ENCODE data around the gene CLINT1. TPM values are rescaled to one million over a fixed set of nuclear protein-coding genes. Genes with fewer than 3 reads are reported as not detected.

Gene CLINT1
- total and polyA plus RNA-seq, 4 donors: 39.7 to 171 (median 66.2) TPM

DNA sequence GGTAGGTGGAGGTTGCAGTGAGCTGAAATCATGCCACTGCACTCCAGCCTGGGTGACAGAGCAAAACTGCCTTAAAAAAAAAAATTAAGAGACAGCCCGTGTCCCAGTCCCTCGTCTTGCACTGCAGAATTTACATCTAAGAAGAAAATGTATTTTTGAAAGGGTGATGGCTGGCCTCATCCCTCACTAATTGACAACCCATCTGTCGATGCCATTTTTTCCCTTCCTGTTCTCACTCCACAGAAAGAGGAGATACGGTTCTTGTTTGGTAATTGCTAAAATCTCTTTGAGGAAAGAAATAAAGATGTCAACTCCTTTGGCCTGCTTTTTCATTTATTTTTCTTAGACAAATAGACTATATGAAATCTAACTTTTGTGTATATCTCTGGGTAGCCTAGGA, 117.8 kb downstream of the CLINT1 start:
- H3K9me3 ChIP-seq (ENCODE audit: control insufficient read depth in 4 of 4, insufficient read depth in 3 of 4, low read length in 3 of 4): no peaks in the 10 kb centered on the region
- no peak overlapping the region for H3K4me3 ChIP-seq
- no peaks in the 10 kb centered on the region for H3K27me3 ChIP-seq (ENCODE audit: control insufficient read depth in 3 of 3, insufficient read depth in 3 of 3, low read length in 2 of 3)
- TF ChIP-seq, protein P1, sequence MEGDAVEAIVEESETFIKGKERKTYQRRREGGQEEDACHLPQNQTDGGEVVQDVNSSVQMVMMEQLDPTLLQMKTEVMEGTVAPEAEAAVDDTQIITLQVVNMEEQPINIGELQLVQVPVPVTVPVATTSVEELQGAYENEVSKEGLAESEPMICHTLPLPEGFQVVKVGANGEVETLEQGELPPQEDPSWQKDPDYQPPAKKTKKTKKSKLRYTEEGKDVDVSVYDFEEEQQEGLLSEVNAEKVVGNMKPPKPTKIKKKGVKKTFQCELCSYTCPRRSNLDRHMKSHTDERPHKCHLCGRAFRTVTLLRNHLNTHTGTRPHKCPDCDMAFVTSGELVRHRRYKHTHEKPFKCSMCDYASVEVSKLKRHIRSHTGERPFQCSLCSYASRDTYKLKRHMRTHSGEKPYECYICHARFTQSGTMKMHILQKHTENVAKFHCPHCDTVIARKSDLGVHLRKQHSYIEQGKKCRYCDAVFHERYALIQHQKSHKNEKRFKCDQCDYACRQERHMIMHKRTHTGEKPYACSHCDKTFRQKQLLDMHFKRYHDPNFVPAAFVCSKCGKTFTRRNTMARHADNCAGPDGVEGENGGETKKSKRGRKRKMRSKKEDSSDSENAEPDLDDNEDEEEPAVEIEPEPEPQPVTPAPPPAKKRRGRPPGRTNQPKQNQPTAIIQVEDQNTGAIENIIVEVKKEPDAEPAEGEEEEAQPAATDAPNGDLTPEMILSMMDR (IDR thresholded peaks at IDR 0.05; ENCODE audit: control extremely low read depth, extremely low read depth): no peak
- DNase-seq (no peak), ATAC-seq (ENCODE audit: insufficient read depth, low FRiP score) (no peak)
- H3K4me1 ChIP-seq (ENCODE audit: control insufficient read depth in 5 of 5, insufficient read depth in 5 of 5, low read length in 5 of 5): peaks cover 4 to 8% (median 6%) of the 10 kb centered on the region in 5 donors
- no peak overlapping the region for H3K9ac ChIP-seq (ENCODE audit: insufficient read depth in 1 of 2, low read length in 2 of 2)
- WGBS, 2 donors: 72 to 80% methylated on average over 4 of the region's 4 CpGs
- no peak overlapping the region for H3K27ac ChIP-seq (ENCODE audit: low read depth in 1 of 2, low read length in 1 of 2)
- peaks cover 0 to 12% (median 6%) of the 10 kb centered on the region in 4 donors for H3K36me3 ChIP-seq (ENCODE audit: control insufficient read depth in 4 of 4, insufficient read depth in 4 of 4, low read length in 4 of 4)

DNA sequence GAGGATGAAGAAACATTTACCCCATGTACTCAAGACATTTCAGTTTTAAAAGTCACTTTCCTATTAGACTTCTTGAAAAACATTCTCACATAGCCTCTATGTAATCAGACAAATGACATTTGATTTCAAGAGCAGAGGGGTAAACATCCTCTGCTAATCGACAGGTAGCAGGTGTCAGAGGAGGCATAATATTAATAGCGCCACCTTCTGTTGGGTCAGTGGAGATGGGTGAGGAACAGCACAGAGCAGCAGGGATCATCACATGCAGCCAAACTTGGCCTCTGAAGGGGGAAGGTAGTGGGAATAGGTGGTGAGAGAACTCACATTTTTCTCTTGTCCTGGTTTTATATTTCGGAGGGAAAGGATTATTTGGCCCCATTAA, 118.7 kb downstream of the CLINT1 start:
- Histone ChIP-seq H3K36me3 (ENCODE audit: control insufficient read depth in 4 of 4, insufficient read depth in 4 of 4, low read length in 4 of 4) (peaks cover 0 to 12% (median 8%) of the 10 kb centered on the region in 4 donors), H3K27ac (ENCODE audit: low read depth in 1 of 2, low read length in 1 of 2) (no peak overlapping the region), H3K27me3 (ENCODE audit: control insufficient read depth in 3 of 3, insufficient read depth in 3 of 3, low read length in 2 of 3) (no peaks in the 10 kb centered on the region), H3K9me3 (ENCODE audit: control insufficient read depth in 4 of 4, insufficient read depth in 3 of 4, low read length in 3 of 4) (no peaks in the 10 kb centered on the region), H3K4me1 (ENCODE audit: control insufficient read depth in 5 of 5, insufficient read depth in 5 of 5, low read length in 5 of 5) (peaks cover 4 to 7% (median 6%) of the 10 kb centered on the region in 5 donors), H3K4me3 (no peak overlapping the region), H3K9ac (ENCODE audit: insufficient read depth in 1 of 2, low read length in 2 of 2) (no peak overlapping the region)
- TF ChIP-seq, protein P1 (IDR thresholded peaks at IDR 0.05; ENCODE audit: control extremely low read depth, extremely low read depth): peak; percentile 0
- 58 to 60% methylated on average over 3 of the region's 3 CpGs for WGBS, 2 donors
- DNase-seq (no peak), ATAC-seq (ENCODE audit: insufficient read depth, low FRiP score) (no peak)

DNA sequence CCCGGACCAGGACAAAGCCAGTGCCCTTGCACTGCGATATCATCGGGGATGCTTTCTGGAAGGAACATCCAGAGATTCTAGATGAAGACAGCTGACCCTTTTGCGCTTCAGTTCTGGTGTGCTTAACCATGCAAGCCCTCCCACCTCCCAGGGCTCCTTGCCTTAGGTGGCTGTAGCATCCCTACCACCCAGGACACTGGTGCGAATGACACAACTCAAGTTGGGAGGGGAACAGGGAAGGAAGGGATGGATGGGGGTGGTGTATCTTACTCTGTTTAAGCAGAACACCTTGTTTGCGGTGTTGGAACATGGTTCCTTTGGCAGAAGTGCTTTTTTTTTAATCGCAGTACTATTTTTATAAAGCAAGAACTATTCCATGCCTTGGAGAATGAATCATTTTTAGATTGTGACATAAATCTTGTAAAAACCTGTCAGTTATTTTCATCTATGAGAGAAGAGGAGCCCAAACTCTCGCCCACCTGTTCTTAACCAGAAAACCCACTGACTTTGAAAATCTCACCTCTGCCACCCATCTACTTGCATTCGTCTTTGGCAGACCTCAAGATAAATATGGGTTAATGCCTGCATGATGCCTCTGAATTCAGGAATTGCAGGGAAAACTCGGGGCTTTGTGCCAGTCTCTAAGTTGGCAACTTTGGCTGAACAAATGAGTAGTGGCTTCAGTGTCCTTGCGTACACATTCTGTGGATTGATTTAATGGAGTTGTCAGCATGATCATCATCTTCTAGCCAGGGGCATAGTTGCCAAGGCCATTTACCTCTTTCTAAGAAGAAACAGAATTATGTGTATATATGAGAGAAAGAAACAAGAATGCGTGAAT, 119.3 kb downstream of the CLINT1 start:
- peaks cover under 1 to 12% (median 8%) of the 10 kb centered on the region in 4 donors for H3K36me3 ChIP-seq (ENCODE audit: control insufficient read depth in 4 of 4, insufficient read depth in 4 of 4, low read length in 4 of 4)
- no peak overlapping the region for H3K9ac ChIP-seq (ENCODE audit: insufficient read depth in 1 of 2, low read length in 2 of 2)
- DNase-seq: no peak
- no peak overlapping the region for H3K4me3 ChIP-seq
- peaks cover 0 to 3% (median 2%) of the 10 kb centered on the region in 5 donors for H3K4me1 ChIP-seq (ENCODE audit: control insufficient read depth in 5 of 5, insufficient read depth in 5 of 5, low read length in 5 of 5)
- H3K27me3 ChIP-seq (ENCODE audit: control insufficient read depth in 3 of 3, insufficient read depth in 3 of 3, low read length in 2 of 3): no peaks in the 10 kb centered on the region
- no peak for ATAC-seq (ENCODE audit: insufficient read depth, low FRiP score)
- H3K9me3 ChIP-seq (ENCODE audit: control insufficient read depth in 4 of 4, insufficient read depth in 3 of 4, low read length in 3 of 4): no peaks in the 10 kb centered on the region
- no peak overlapping the region for H3K27ac ChIP-seq (ENCODE audit: low read depth in 1 of 2, low read length in 1 of 2)
- TF ChIP-seq, protein P1 (IDR thresholded peaks at IDR 0.05; ENCODE audit: control extremely low read depth, extremely low read depth): no peak
- WGBS, 2 donors: 88% methylated on average over 12 of the region's 12 CpGs
